ENCODE results near the gene ZNF554. TPM values are rescaled to one million over a fixed set of nuclear protein-coding genes. Genes with fewer than 3 reads are reported as not detected.
"Not testable (repeated sequence)": the region's sequence is repeated elsewhere in the genome, so short reads cannot be mapped to it uniquely, and the experiment has no call there.

ZNF554 gene
- total RNA-seq, 2 donors from 2014 or later, result 4.1 to 4.3 TPM

GRCh38 chr19:2788237-2788636 is 31.4 kb upstream of the ZNF554 start:
- no peak for DNase-seq
- no peak for ATAC-seq
- intact Hi-C loops (cut with DNase I, micrococcal nuclease), result no loop called here

- intact Hi-C loops (cut with DNase I, micrococcal nuclease), result no loop called here
- ATAC-seq (no peak), DNase-seq (no peak)
These were observed 29.5 kb upstream of the ZNF554 start for GRCh38 chr19:2790194-2790556.

- no peak for ATAC-seq
- intact Hi-C loops (cut with DNase I, micrococcal nuclease), result no loop called here
- DNase-seq, result no peak
These were observed 29.0 kb upstream of the ZNF554 start for GRCh38 chr19:2790557-2791271.

DNA sequence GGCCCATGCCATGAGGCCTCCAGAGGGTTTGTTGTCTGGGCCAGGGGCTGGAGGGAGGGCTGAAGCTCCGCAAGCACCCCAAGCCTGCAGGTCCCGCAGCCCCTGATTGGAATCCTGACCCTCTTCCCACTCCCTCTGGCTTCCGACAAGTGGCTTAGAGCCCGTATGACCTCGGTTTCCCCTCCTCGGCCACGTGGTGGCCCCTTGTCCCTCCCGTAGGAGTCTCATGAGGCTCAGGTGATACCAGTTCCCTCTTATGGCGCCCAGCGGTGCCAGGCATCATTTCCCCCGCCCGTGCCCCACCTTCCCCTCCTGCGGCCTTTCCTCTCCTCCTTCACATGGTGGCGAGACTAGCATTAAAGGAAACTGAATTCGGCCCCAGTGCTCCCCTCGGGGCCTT is 28.2 kb upstream of the ZNF554 start:
- DNase-seq (no peak), ATAC-seq (no peak)
- intact Hi-C loops (cut with DNase I, micrococcal nuclease), result no loop called here

DNA sequence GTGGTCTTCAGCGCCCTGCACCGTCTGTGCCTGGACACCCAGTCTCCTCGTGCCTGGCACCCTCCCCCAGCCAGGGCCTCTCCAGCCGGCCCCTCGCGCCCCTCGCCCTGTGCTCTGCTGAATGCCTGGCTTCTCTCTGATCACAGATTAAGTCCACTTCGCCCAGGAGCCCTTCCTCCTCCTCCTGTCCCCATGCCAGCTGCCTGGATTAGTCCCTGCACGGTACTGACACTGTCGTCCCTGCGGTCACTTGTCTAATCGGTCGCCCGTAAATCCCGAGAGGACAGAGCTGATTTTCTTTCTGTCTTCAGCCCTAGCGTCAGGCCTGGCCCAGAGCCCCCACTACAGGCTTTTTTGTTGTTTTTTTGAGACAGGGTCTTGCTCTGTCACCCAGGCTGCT is 27.8 kb upstream of the ZNF554 start:
- no peak for DNase-seq
- no peak for ATAC-seq
- intact Hi-C loops (cut with DNase I, micrococcal nuclease), result no loop called here

- ATAC-seq; DNase-seq; intact Hi-C loops (cut with DNase I, micrococcal nuclease): not testable (repeated sequence)
These were observed 27.0 kb upstream of the ZNF554 start for GRCh38 chr19:2792666-2793065.

DNA sequence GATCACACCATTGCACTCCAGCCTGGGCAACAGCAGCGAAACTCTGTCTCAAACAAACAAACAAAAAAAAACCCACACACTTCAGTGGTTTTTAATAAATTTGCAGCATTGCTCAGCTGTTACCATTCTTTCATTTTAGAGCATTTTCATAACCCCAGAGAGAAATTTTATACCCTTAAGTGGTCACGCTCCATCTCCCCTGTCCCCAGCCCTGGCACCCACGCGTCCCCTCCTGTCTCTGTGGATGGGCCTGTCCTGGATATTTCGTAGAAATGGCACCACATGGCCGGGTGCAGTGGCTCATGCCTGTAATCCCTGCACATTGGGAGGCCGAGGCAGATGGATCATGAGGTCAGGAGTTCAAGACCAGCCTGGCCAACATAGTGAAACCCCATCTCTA is 26.5 kb upstream of the ZNF554 start:
- intact Hi-C loops (cut with DNase I, micrococcal nuclease), result no loop called here
- ATAC-seq, result no peak

DNA sequence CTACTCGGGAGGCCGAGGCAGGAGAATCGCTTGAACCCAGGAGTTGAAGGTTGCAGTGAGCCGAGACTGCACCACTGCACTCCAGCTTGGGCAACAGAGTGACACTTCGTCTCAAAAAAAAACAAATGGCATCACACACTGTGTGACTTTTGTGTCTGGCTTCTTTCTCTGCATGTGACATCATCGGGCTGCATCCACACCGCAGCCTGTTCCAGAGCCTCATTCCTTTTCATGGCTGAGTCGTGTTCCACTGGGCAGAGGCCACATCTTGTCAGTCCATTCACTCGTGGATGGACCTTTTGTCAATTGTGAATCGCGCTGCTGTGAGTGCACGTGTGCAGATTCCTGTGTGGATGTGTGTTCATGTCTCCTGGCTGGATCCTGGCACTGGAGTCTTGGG is 26.1 kb upstream of the ZNF554 start:
- ATAC-seq (no peak), DNase-seq (no peak)
- intact Hi-C loops (cut with DNase I, micrococcal nuclease), result no loop called here

More for the DNA sequence above, 26.5 kb upstream of the ZNF554 start:
- no peak for DNase-seq

GRCh38 chr19:2795827-2796658 is 23.6 kb upstream of the ZNF554 start:
- intact Hi-C loops (cut with DNase I, micrococcal nuclease), result no loop called here
- ATAC-seq (no peak), DNase-seq (no peak)

GRCh38 chr19:2796659-2797266 is 22.9 kb upstream of the ZNF554 start:
- no peak for ATAC-seq
- intact Hi-C loops (cut with DNase I, micrococcal nuclease), result no loop called here
- no peak for DNase-seq

DNA sequence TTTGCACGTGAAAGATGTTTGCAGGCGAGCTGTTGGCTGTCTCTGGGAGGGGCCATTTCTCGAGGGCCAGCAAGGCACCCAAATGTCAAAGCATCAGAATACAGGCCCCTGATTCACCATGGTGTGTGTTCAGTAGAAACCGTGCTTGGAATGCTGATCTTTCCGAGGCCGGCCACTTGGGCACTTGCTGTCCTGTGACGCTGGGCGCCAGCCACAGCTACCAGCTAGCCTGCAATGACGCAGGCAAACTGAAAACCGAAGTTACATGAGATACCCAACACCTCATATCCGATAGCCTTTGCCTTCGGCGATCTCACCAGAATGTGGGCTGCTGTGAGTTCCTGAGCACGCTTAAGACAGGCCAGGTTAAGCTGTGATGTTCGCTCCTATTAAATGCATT is 22.4 kb upstream of the ZNF554 start:
- DNase-seq (no peak), ATAC-seq (no peak)
- intact Hi-C loops (cut with DNase I, micrococcal nuclease), result no loop called here

- ATAC-seq, result no peak
- intact Hi-C loops (cut with DNase I, micrococcal nuclease), result no loop called here
- DNase-seq, result no peak
These were observed 21.4 kb upstream of the ZNF554 start for GRCh38 chr19:2798158-2798685.

DNA sequence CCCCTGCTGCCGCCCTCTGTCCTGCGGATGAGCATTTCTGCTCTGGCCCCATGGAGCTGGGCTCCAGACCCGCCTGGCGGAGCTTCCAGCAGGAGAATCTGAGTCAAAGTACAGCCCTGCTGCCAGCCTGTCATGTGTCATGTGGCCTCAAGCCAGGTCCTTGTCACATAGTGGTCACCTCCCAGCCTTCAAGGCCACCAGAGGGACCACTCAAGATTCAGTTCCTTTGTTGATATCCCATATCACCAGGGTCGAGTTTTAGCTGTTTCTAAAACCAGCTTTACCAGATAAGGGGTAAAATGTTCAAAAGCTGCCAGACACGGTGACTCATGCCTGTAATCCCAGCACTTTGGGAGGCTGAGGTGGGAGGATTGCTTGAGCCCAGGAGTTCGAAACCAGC is 20.9 kb upstream of the ZNF554 start:
- no peak for ATAC-seq
- intact Hi-C loops (cut with DNase I, micrococcal nuclease), result no loop called here
- DNase-seq, result no peak

- DNase-seq, result no peak
- intact Hi-C loops (cut with DNase I, micrococcal nuclease), result no loop called here
- no peak for ATAC-seq
These were observed 20.2 kb upstream of the ZNF554 start for GRCh38 chr19:2799273-2800020.

- no peak for DNase-seq
- no peak for ATAC-seq
- intact Hi-C loops (cut with DNase I, micrococcal nuclease), result no loop called here
These were observed 19.2 kb upstream of the ZNF554 start for GRCh38 chr19:2800506-2800905.

DNA sequence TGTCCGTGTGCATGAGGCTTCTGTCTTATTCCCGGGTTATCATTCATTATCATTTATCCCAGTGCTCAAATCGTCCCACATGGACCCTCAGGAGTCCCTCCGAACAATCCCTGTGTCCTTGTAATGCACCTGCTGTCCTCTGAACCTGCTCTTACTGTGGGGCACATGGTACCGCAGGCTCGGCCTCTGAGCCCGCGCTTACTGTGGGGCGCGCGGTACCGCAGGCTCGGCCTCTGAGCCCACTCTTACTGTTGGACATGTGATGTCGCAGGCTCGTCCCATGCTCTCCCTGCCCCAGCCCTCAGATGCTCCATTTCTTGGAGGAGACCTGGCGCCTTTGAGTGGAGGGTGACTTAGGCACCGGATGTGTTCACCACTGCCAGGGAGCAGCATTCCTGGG is 16.8 kb upstream of the ZNF554 start:
- ATAC-seq (no peak), DNase-seq (no peak)
- intact Hi-C loops (cut with DNase I, micrococcal nuclease), result no loop called here

DNA sequence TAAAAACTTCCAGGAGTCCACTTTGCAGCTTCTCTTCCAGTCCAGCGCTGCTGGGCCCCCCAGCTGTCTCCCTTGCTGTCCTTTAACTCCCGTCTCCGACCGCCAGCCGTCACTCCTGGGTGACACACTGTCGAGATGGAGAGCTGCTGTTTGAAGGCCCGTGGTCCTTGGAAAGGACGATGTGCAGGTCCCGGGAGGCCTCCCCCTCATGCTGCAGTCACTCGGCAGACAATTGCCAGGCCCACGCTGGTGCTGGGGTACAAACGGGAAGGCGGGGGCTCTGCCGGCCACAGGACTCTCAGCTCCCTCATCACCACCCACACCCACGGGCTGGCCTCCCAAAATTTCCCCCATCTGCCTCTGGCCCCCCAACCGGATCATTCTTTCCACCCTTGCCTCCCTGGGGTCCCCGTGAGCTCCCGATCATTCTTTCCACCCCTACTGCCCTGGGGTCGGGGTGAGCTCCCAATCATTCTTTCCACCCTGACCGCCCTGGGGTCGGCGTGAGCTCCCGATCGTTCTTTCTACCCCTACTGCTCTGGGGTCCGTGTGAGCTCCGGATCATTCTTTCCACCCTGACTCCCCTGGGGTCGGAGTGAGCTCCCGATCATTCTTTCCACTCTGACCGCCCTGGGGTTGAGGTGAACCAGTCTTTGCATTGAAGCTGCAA is 16.0 kb upstream of the ZNF554 start:
- intact Hi-C loops (cut with DNase I, micrococcal nuclease), result no loop called here
- ATAC-seq, result no peak
- DNase-seq, result no peak

- no peak for ATAC-seq
- DNase-seq, result no peak
- intact Hi-C loops (cut with DNase I, micrococcal nuclease), result no loop called here
These were observed 15.3 kb upstream of the ZNF554 start for GRCh38 chr19:2804156-2805004.
